ENCODE data around the gene NFIB. TPM values are rescaled to one million over a fixed set of nuclear protein-coding genes. Genes with fewer than 3 reads are reported as not detected.

NFIB gene
- total RNA-seq, 1 experiment from 2014 or later, result 12.5 TPM

GRCh38 chr9:14307989-14308852 lies 5.7 kb downstream of the NFIB start:
- Mint-ChIP-seq H3K4me1 (peaks cover 37% of the 10 kb centered on the region), H3K36me3 (peaks cover 12% of the 10 kb centered on the region), H3K9me3 (no peaks in the 10 kb centered on the region), H3K27ac (no peak overlapping the region), H3K4me3 (no peak overlapping the region), H3K27me3 (ENCODE audit: low read depth) (peaks cover 17% of the 10 kb centered on the region)
- POLR2A ChIA-PET, result no interaction called here
- TF ChIP-seq ZNF416 (CRISPR knock-in tag; IDR thresholded peaks at IDR 0.05) (no peak), CREB1 (CRISPR knock-in tag; IDR thresholded peaks at IDR 0.05) (no peak), ARID4B (CRISPR knock-in tag; IDR thresholded peaks at IDR 0.05; ENCODE audit: borderline replicate concordance) (no peak), PRRX2 (CRISPR knock-in tag; IDR thresholded peaks at IDR 0.05) (no peak), NR2C2 (CRISPR knock-in tag; IDR thresholded peaks at IDR 0.05) (no peak), SOX15 (CRISPR knock-in tag; IDR thresholded peaks at IDR 0.05) (no peak), ZNF423 (CRISPR knock-in tag; IDR thresholded peaks at IDR 0.05) (no peak), JAZF1 (CRISPR knock-in tag; IDR thresholded peaks at IDR 0.05) (no peak), ZBTB21 (CRISPR knock-in tag; IDR thresholded peaks at IDR 0.05; ENCODE audit: borderline replicate concordance) (no peak), CTCF (IDR thresholded peaks at IDR 0.05) (no peak), ZNF317 (CRISPR knock-in tag; IDR thresholded peaks at IDR 0.05; ENCODE audit: borderline replicate concordance, low read depth) (no peak), FOXP1 (CRISPR knock-in tag; IDR thresholded peaks at IDR 0.05; ENCODE audit: borderline replicate concordance) (no peak)
- CTCF ChIA-PET, result no interaction called here
- ATAC-seq (no peak), DNase-seq (ENCODE audit: low spot score) (no peak)

- Mint-ChIP-seq H3K36me3 (peaks cover 12% of the 10 kb centered on the region), H3K4me3 (no peak overlapping the region), H3K9me3 (no peaks in the 10 kb centered on the region), H3K27ac (no peak overlapping the region), H3K27me3 (ENCODE audit: low read depth) (peaks cover 8% of the 10 kb centered on the region), H3K4me1 (peaks cover 35% of the 10 kb centered on the region)
- POLR2A ChIA-PET, result interaction anchor here (0.6 to 0.7 kb wide), 2 partner anchors 20 to 68 kb away, joined by 3 read pairs; no protein-coding TSS in a partner anchor
- peak; percentile 60; the same call in 1 of the 2 replicates for ATAC-seq
- DNase-seq (ENCODE audit: low spot score), result no peak
- CTCF ChIA-PET, result no interaction called here
- TF ChIP-seq CBFB (CRISPR knock-in tag; IDR thresholded peaks at IDR 0.05; ENCODE audit: low read depth) (no peak), USF1 (CRISPR knock-in tag; IDR thresholded peaks at IDR 0.05) (no peak), IRF1 (CRISPR knock-in tag; IDR thresholded peaks at IDR 0.05) (no peak), CREB1 (CRISPR knock-in tag; IDR thresholded peaks at IDR 0.05) (no peak), NR3C1 (CRISPR knock-in tag; conservative IDR thresholded peaks at IDR 0.05; ENCODE audit: low read depth) (no peak), ZNF219 (CRISPR knock-in tag; IDR thresholded peaks at IDR 0.05; ENCODE audit: borderline replicate concordance) (no peak), FOXJ3 (CRISPR knock-in tag; IDR thresholded peaks at IDR 0.05; ENCODE audit: borderline replicate concordance) (no peak), CREM (CRISPR knock-in tag; IDR thresholded peaks at IDR 0.05) (no peak), E2F4 (CRISPR knock-in tag; IDR thresholded peaks at IDR 0.05; ENCODE audit: borderline replicate concordance, low read depth) (no peak), GTF2I (CRISPR knock-in tag; conservative IDR thresholded peaks at IDR 0.05) (no peak), ATF3 (CRISPR knock-in tag; conservative IDR thresholded peaks at IDR 0.05) (no peak)
These were observed 7.0 kb downstream of the NFIB start for GRCh38 chr9:14306672-14307660.
